IPS-18c (cell line): Measurements from ENCODE around the gene LKAAEAR1.

ENCODE experiments used
- H3K4me3 ChIP-seq: 2 replicates; pipeline ENCODE4 v1.7.0; 2013; ENCODE audit warnings: low read depth, mild to moderate bottlenecking, low read length, moderate library complexity; ENCODE audit not compliant: insufficient read depth
- H3K9me3 ChIP-seq: one replicate; pipeline ENCODE4 v1.6.1; 2013; ENCODE audit warnings: mild to moderate bottlenecking, low read length, moderate library complexity; ENCODE audit not compliant: control insufficient read depth, insufficient read depth

The LKAAEAR1 gene

GRCh38 chr20:64063389-64064144, 20.6 kb downstream of the LKAAEAR1 start:
- Histone ChIP-seq H3K9me3 (no peaks in the 10 kb centered on the region), H3K4me3 (peak overlapping the region; percentile 85)

- Histone ChIP-seq H3K4me3 (peak within 1 kb of the TSS; percentile 85), H3K9me3 (no peaks in the 10 kb centered on the region)
Measured at GRCh38 chr20:64062596-64063388, 21.4 kb downstream of the LKAAEAR1 start, which contains the start of gene TCEA2. TCEA2 (plus strand) TSS chr20:64063198; CDS start chr20:64063313, 115 bp downstream.

GRCh38 chr20:64062276-64062595, 22.0 kb downstream of the LKAAEAR1 start:
- peak overlapping the region; percentile 85 for H3K4me3 ChIP-seq

GRCh38 chr20:64058536-64058935, 25.7 kb downstream of the LKAAEAR1 start:
- Histone ChIP-seq H3K4me3 (no peak overlapping the region), H3K9me3 (no peaks in the 10 kb centered on the region)

More at GRCh38 chr20:64062276-64062595, 22.0 kb downstream of the LKAAEAR1 start:
- no peaks in the 10 kb centered on the region for H3K9me3 ChIP-seq

- H3K4me3 ChIP-seq: no peak overlapping the region
- no peaks in the 10 kb centered on the region for H3K9me3 ChIP-seq
Measured at GRCh38 chr20:64057628-64058498, 26.3 kb downstream of the LKAAEAR1 start.

- Histone ChIP-seq H3K9me3 (no peaks in the 10 kb centered on the region), H3K4me3 (no peak overlapping the region)
Measured at GRCh38 chr20:64056889-64057627, 27.1 kb downstream of the LKAAEAR1 start.

- no peak overlapping the region for H3K4me3 ChIP-seq
- H3K9me3 ChIP-seq: no peaks in the 10 kb centered on the region
Measured at GRCh38 chr20:64056639-64056888, 27.6 kb downstream of the LKAAEAR1 start.

- Histone ChIP-seq H3K9me3 (no peaks in the 10 kb centered on the region), H3K4me3 (no peak overlapping the region)
Measured at GRCh38 chr20:64055893-64056638, 28.1 kb downstream of the LKAAEAR1 start.

- no peaks in the 10 kb centered on the region for H3K9me3 ChIP-seq
- no peak overlapping the region for H3K4me3 ChIP-seq
Measured at GRCh38 chr20:64055396-64055892, 28.8 kb downstream of the LKAAEAR1 start.

GRCh38 chr20:64053841-64054661, 30.1 kb downstream of the LKAAEAR1 start:
- H3K4me3 ChIP-seq: no peak overlapping the region
- H3K9me3 ChIP-seq: no peaks in the 10 kb centered on the region

- Histone ChIP-seq H3K9me3 (peaks cover under 1% of the 10 kb centered on the region), H3K4me3 (no peak overlapping the region)
Measured at GRCh38 chr20:64052987-64053840, 31.0 kb downstream of the LKAAEAR1 start.

GRCh38 chr20:64052326-64052722, 31.9 kb downstream of the LKAAEAR1 start:
- Histone ChIP-seq H3K9me3 (peaks cover 2% of the 10 kb centered on the region), H3K4me3 (no peak overlapping the region)

GRCh38 chr20:64051561-64052325, 32.5 kb downstream of the LKAAEAR1 start:
- no peak overlapping the region for H3K4me3 ChIP-seq
- peaks cover 2% of the 10 kb centered on the region for H3K9me3 ChIP-seq

- Histone ChIP-seq H3K4me3 (no peak overlapping the region), H3K9me3 (peaks cover 2% of the 10 kb centered on the region)
Measured at GRCh38 chr20:64051033-64051452, 33.2 kb downstream of the LKAAEAR1 start.
